ENCODE data around the gene PRDX2.
"Not testable (repeated sequence)": the region's sequence is repeated elsewhere in the genome, so short reads cannot be mapped to it uniquely, and the experiment has no call there.

The PRDX2 gene

GRCh38 chr19:12801466-12802266, at the start of gene PRDX2, which contains the start of gene THSD8:
TSS of gene PRDX2 (minus strand) at chr19:12801800. CDS start at chr19:12801261, 539 bp downstream.
TSS of gene THSD8 (plus strand) at chr19:12802069. CDS start at chr19:12802072, 3 bp downstream.
- peak; percentile 93 to 95 for DNase-seq
- TF ChIP-seq GATA1 (IDR thresholded peaks at IDR 0.05; ENCODE audit: low read depth, low read length) = no peak
- TF ChIP-seq POLR2A (IDR thresholded peaks at IDR 0.05; ENCODE audit: low read length) = peak; percentile 99

- peak; percentile 83 to 91 for DNase-seq
- TF ChIP-seq GATA1 (IDR thresholded peaks at IDR 0.05; ENCODE audit: low read depth, low read length) (no peak), POLR2A (IDR thresholded peaks at IDR 0.05; ENCODE audit: low read length) (no peak)
These were observed 45.8 kb upstream of the PRDX2 start for GRCh38 chr19:12847159-12848139.

- DNase-seq = not testable (repeated sequence)
These were observed 45.0 kb upstream of the PRDX2 start for GRCh38 chr19:12846613-12847012.

- DNase-seq = peak; percentile 45 to 79
- TF ChIP-seq GATA1 (IDR thresholded peaks at IDR 0.05; ENCODE audit: low read depth, low read length) (no peak), POLR2A (IDR thresholded peaks at IDR 0.05; ENCODE audit: low read length) (no peak)
These were observed 42.6 kb upstream of the PRDX2 start for GRCh38 chr19:12843999-12844732.

- no peak for DNase-seq
- no peak for TF ChIP-seq GATA1 (IDR thresholded peaks at IDR 0.05; ENCODE audit: low read depth, low read length)
- no peak for TF ChIP-seq POLR2A (IDR thresholded peaks at IDR 0.05; ENCODE audit: low read length)
These were observed 41.7 kb upstream of the PRDX2 start for GRCh38 chr19:12843328-12843727.

GRCh38 chr19:12842511-12842910, 40.9 kb upstream of the PRDX2 start:
- no peak for DNase-seq
- TF ChIP-seq POLR2A (IDR thresholded peaks at IDR 0.05; ENCODE audit: low read length) (no peak), GATA1 (IDR thresholded peaks at IDR 0.05; ENCODE audit: low read depth, low read length) (no peak)

- peak; percentile 79 to 82 for DNase-seq
- TF ChIP-seq GATA1 (IDR thresholded peaks at IDR 0.05; ENCODE audit: low read depth, low read length) (no peak), POLR2A (IDR thresholded peaks at IDR 0.05; ENCODE audit: low read length) (no peak)
These were observed 39.5 kb upstream of the PRDX2 start for GRCh38 chr19:12841094-12841493.

- no peak for TF ChIP-seq GATA1 (IDR thresholded peaks at IDR 0.05; ENCODE audit: low read depth, low read length)
- DNase-seq = peak; percentile 92 to 95
These were observed 38.8 kb upstream of the PRDX2 start for GRCh38 chr19:12840091-12841079.

- TF ChIP-seq GATA1 (IDR thresholded peaks at IDR 0.05; ENCODE audit: low read depth, low read length) (no peak), POLR2A (IDR thresholded peaks at IDR 0.05; ENCODE audit: low read length) (no peak)
- DNase-seq = peak; percentile 48 to 53
These were observed 37.5 kb upstream of the PRDX2 start for GRCh38 chr19:12838886-12839756.

- TF ChIP-seq GATA1 (IDR thresholded peaks at IDR 0.05; ENCODE audit: low read depth, low read length) (no peak), POLR2A (IDR thresholded peaks at IDR 0.05; ENCODE audit: low read length) (no peak)
- DNase-seq = peak; percentile 83 to 91
These were observed 36.7 kb upstream of the PRDX2 start, which contains the start of gene MAST1 for GRCh38 chr19:12838182-12838885. TSS of gene MAST1 (plus strand) at chr19:12838515. CDS start at chr19:12838573, 58 bp downstream.

GRCh38 chr19:12837225-12837624, 35.6 kb upstream of the PRDX2 start:
- DNase-seq = no peak
- TF ChIP-seq GATA1 (IDR thresholded peaks at IDR 0.05; ENCODE audit: low read depth, low read length) = no peak
- TF ChIP-seq POLR2A (IDR thresholded peaks at IDR 0.05; ENCODE audit: low read length) = no peak
